GM06990 (cell line): ENCODE measurements around the gene CLINT1.

Experiments
- DNase-seq: peaks from one replicate; pipeline ENCODE4 v3.0.0-alpha.2; 2011; ENCODE audit not compliant: insufficient read length; ENCODE audit errors: extremely low read depth
- H3K27me3 ChIP-seq: replicated peaks from 2 replicates; pipeline ENCODE4 v1.6.0; 2011; ENCODE audit warnings: low read length; ENCODE audit not compliant: control insufficient read depth, insufficient read depth
- H3K36me3 ChIP-seq: 2 replicates; pipeline ENCODE4 v1.5.1; 2011; ENCODE audit warnings: low read length; ENCODE audit not compliant: control insufficient read depth, insufficient read depth
- H3K4me3 ChIP-seq: replicated peaks from 2 replicates; pipeline ENCODE4 v1.5.1; 2011; ENCODE audit warnings: low read depth, mild to moderate bottlenecking, control low read depth, low read length
- TF ChIP-seq, protein P1 (sequence below): IDR thresholded peaks from 2 replicates; pipeline ENCODE4 v1.5.1; 2011; ENCODE audit warnings: low read length, control low read depth, mild to moderate bottlenecking, inconsistent platforms; ENCODE audit not compliant: insufficient read depth, poor library complexity, severe bottlenecking

The CLINT1 gene

GRCh38 chr5:157858527-157859226 lies at the start of gene CLINT1:
Gene CLINT1 (minus strand): TSS chr5:157859145. CDS start chr5:157858970, 175 bp downstream.
- Histone ChIP-seq H3K36me3 (no peaks in the 10 kb centered on the region; the same call in 1 of the 2 replicates), H3K4me3 (peak within 1 kb of the TSS; percentile 94), H3K27me3 (no peaks in the 10 kb centered on the region)
- peak; percentile 92 for DNase-seq
- TF ChIP-seq, protein P1, sequence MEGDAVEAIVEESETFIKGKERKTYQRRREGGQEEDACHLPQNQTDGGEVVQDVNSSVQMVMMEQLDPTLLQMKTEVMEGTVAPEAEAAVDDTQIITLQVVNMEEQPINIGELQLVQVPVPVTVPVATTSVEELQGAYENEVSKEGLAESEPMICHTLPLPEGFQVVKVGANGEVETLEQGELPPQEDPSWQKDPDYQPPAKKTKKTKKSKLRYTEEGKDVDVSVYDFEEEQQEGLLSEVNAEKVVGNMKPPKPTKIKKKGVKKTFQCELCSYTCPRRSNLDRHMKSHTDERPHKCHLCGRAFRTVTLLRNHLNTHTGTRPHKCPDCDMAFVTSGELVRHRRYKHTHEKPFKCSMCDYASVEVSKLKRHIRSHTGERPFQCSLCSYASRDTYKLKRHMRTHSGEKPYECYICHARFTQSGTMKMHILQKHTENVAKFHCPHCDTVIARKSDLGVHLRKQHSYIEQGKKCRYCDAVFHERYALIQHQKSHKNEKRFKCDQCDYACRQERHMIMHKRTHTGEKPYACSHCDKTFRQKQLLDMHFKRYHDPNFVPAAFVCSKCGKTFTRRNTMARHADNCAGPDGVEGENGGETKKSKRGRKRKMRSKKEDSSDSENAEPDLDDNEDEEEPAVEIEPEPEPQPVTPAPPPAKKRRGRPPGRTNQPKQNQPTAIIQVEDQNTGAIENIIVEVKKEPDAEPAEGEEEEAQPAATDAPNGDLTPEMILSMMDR: no peak

- TF ChIP-seq, protein P1: no peak
- Histone ChIP-seq H3K4me3 (no peak overlapping the region), H3K27me3 (no peaks in the 10 kb centered on the region), H3K36me3 (no peaks in the 10 kb centered on the region)
- no peak for DNase-seq
Measured at GRCh38 chr5:157908459-157908858, 49.5 kb upstream of the CLINT1 start.

DNA sequence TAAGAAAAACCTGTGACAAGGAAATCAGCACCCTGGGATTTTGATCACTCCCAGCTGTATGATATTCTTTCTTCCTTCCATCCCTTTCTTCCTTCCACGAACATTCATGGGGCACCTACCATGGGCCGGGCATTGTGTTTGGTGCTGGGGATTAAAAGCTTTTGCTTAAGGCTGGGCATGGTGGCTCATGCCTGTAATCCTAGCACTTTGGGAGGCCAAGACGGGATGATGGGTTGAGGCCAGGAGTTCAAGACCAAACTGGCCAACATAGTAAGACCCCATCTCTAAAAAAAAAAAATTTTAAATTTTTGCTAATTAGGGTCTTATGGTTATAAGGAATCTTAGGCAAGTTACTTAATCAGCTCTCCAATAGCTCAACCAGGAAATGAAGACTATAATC lies 48.5 kb upstream of the CLINT1 start:
- no peak overlapping the region for H3K4me3 ChIP-seq
- H3K36me3 ChIP-seq: no peaks in the 10 kb centered on the region
- DNase-seq: no peak
- TF ChIP-seq, protein P1: no peak
- H3K27me3 ChIP-seq: no peaks in the 10 kb centered on the region

- DNase-seq: no peak
- no peak overlapping the region for H3K4me3 ChIP-seq
- TF ChIP-seq, protein P1: no peak
- no peaks in the 10 kb centered on the region for H3K27me3 ChIP-seq
- H3K36me3 ChIP-seq: no peaks in the 10 kb centered on the region
Measured at GRCh38 chr5:157903117-157903450, 44.1 kb upstream of the CLINT1 start.

DNA sequence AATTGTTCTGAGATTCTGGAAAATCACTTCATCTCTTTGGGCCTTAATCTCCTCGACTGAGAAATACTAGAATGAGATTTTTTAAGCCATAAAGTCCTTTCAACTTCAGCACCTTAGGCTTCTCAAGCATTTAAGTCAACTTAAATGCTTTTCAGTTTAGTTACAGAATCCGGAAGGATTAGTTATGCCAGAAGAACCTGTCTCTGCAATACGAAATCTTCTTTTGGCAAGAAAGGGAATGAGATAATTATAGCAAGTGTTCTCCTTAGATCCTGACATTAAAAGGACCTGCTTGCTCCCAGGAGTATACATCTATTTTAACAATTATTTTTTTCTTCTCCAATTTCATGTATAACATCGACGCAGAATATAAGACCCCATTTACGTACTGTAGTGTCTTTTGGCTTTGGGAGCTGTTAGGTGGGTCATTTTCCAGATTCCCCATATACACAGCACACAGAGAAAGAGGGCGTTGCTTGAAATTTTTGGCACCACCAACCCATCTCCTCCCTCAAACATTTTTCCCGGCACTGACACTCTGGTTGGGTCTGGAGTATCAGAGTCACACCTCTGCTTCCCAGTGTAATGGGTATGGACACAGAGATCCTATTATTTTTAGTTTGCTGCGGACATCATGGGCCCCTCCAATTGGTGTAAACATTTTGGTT lies 43.6 kb upstream of the CLINT1 start:
- H3K27me3 ChIP-seq: no peaks in the 10 kb centered on the region
- no peak for DNase-seq
- TF ChIP-seq, protein P1: no peak
- no peaks in the 10 kb centered on the region for H3K36me3 ChIP-seq
- no peak overlapping the region for H3K4me3 ChIP-seq
